HFFc6 (cell line): ENCODE results near the gene CEPT1. TPM values are rescaled to one million over a fixed set of nuclear protein-coding genes. Genes with fewer than 3 reads are reported as not detected.

ENCODE experiments used
- DNase-seq: peaks from one replicate; pipeline ENCODE4 v3.0.0-alpha.2; 2018
- H3K27ac Mint-ChIP-seq: 2 replicates; pipeline ENCODE4 v1.8.0; 2020; ENCODE audit warnings: mild to moderate bottlenecking, mixed read lengths
- H3K27me3 Mint-ChIP-seq: 2 replicates; pipeline ENCODE4 v1.8.0; 2021; ENCODE audit warnings: mild to moderate bottlenecking, moderate library complexity, mixed read lengths; ENCODE audit not compliant: insufficient read depth
- H3K36me3 Mint-ChIP-seq: 2 replicates; pipeline ENCODE4 v1.8.0; 2021; ENCODE audit warnings: low read depth, mixed read lengths
- H3K4me1 Mint-ChIP-seq: 2 replicates; pipeline ENCODE4 v1.8.0; 2020; ENCODE audit warnings: low read depth, mixed read lengths
- H3K4me3 Mint-ChIP-seq: 2 replicates; pipeline ENCODE4 v1.8.0; 2020; ENCODE audit warnings: mild to moderate bottlenecking, moderate library complexity, mixed read lengths
- H3K9me3 Mint-ChIP-seq: 2 replicates; pipeline ENCODE4 v1.8.0; 2020; ENCODE audit warnings: mild to moderate bottlenecking, mixed read lengths
- total RNA-seq, 6 experiments: library from RNA; stranded (reverse); fragmentation: NEBNext Ultra II Directional; extraction: Animal tissue kit (Norgen Biotek cat#: 25700); gene quantifications; 2 replicates in 1 of 6; 3 replicates in 5 of 6; pipeline ENCODE4 v1.2.3, GENCODE V29; 2021
- TF ChIP-seq, protein P1 (sequence below): fragments of 200-600 bp; sonication (generic); IDR thresholded peaks from 2 replicates; pipeline ENCODE4 v1.5.0; 2021; ENCODE audit warnings: antibody characterized with exemption, mild to moderate bottlenecking

CEPT1 gene
- total RNA-seq, 6 experiments from 2014 or later, result 26.5 to 38.9 (median 33.5) TPM

DNA sequence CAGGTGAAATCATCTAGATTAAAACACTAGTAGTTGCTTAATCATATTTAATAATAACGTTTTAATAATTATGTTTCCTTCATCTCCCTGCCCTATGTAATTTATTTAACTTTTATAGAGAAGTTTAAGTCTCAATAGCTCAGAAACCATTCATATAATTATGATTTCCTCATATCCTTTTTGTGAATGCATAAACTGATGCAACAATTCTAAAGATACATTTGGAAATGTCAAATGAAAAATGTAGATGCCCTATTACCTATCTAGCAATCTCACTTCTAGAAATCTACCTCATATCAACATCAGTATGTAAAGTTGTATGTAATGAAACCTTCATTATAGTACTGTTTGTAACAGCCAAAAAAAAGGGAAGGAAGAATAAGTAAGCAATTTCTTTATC, 10.6 kb upstream of the CEPT1 start:
- Mint-ChIP-seq H3K4me3 (no peak overlapping the region), H3K27ac (no peak overlapping the region), H3K4me1 (peaks cover 17% of the 10 kb centered on the region), H3K27me3 (no peaks in the 10 kb centered on the region), H3K9me3 (no peaks in the 10 kb centered on the region), H3K36me3 (peaks cover 29% of the 10 kb centered on the region)
- no peak for DNase-seq
- TF ChIP-seq, protein P1, sequence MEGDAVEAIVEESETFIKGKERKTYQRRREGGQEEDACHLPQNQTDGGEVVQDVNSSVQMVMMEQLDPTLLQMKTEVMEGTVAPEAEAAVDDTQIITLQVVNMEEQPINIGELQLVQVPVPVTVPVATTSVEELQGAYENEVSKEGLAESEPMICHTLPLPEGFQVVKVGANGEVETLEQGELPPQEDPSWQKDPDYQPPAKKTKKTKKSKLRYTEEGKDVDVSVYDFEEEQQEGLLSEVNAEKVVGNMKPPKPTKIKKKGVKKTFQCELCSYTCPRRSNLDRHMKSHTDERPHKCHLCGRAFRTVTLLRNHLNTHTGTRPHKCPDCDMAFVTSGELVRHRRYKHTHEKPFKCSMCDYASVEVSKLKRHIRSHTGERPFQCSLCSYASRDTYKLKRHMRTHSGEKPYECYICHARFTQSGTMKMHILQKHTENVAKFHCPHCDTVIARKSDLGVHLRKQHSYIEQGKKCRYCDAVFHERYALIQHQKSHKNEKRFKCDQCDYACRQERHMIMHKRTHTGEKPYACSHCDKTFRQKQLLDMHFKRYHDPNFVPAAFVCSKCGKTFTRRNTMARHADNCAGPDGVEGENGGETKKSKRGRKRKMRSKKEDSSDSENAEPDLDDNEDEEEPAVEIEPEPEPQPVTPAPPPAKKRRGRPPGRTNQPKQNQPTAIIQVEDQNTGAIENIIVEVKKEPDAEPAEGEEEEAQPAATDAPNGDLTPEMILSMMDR, result no peak

DNA sequence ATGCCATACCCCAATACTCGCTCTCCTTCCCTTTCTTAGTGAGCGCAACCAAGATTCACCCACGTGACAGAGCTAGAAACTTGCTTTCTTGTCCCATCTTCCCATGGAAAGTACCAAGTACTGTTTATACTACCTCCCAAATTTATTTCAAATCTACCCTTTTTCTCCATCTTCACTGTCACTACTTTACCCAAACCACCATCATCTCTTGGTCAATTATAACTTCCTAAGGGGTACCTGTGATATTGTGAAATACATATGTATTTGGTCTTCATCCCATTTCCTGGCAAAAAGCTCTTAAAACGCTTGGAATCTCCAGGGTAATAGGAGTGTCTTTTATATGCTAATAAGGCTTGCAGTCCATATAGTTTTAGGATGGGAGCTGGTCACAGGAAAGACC, 8.3 kb upstream of the CEPT1 start:
- no peak overlapping the region for H3K4me3 Mint-ChIP-seq
- H3K27ac Mint-ChIP-seq, result no peak overlapping the region
- TF ChIP-seq, protein P1, result no peak
- H3K4me1 Mint-ChIP-seq, result peaks cover 28% of the 10 kb centered on the region
- no peaks in the 10 kb centered on the region for H3K9me3 Mint-ChIP-seq
- H3K36me3 Mint-ChIP-seq, result peaks cover 29% of the 10 kb centered on the region
- no peak for DNase-seq
- no peaks in the 10 kb centered on the region for H3K27me3 Mint-ChIP-seq

DNA sequence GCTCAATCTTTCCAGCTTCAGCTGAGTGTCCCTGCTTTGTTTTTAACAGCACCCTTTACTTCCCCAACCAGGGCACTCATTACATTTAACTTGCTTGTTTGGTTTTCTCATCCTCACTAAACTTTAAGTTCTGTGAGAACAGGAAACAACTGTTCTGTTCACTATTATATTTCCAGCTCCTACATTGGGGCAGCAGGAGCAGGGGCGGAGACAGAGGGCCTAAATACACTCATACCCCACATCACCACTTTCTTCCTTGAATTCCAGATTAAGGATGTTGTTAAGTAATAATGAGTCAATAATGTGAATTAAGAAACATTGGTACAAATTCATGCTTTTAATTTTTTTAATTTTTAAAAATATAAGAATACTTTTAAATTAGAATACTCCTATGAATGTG, 6.2 kb upstream of the CEPT1 start:
- TF ChIP-seq, protein P1, result no peak
- Mint-ChIP-seq H3K4me3 (no peak overlapping the region), H3K9me3 (no peaks in the 10 kb centered on the region), H3K36me3 (peaks cover 21% of the 10 kb centered on the region), H3K27ac (peak overlapping the region; percentile 55; the same call in 1 of the 2 replicates), H3K4me1 (peaks cover 33% of the 10 kb centered on the region), H3K27me3 (no peaks in the 10 kb centered on the region)
- no peak for DNase-seq

DNA sequence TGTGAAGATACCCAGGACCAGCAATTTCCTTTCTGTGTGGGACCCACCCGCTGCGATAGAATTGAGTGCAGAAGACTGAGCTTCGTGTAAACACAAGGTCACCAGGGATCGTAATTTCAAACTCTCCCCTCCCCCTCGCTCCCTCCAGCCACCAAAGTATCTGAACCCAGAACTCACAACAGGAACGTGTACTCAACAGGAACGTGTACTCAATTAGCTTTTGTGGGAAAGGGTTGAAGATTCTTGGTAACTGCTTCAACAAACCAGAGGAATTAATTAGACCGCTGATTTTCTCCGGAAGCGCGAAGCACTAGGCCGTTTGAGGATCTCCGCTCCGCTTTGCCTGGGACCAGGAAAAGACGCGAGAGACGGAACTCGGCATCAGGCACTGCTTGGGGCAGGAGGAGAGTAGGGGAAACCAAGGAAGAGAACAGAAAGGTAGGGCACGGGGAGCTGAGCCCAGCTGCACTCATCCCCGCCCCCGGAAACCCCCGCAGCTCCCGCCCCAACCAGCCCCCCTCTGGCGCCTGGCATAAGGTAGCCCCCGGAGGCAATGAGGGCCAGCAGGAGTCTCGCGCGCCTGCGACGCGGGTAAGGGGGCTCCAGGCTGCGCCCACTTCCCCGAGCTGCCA, 583 bp upstream of the CEPT1 start:
- Mint-ChIP-seq H3K36me3 (peaks cover 14% of the 10 kb centered on the region), H3K4me3 (peak overlapping the region; percentile 99), H3K4me1 (peaks cover 58% of the 10 kb centered on the region), H3K27ac (peak overlapping the region; percentile 94), H3K9me3 (no peaks in the 10 kb centered on the region), H3K27me3 (peaks cover 2% of the 10 kb centered on the region; the same call in 1 of the 2 replicates)
- peak; percentile 38 for DNase-seq
- TF ChIP-seq, protein P1, result no peak

DNA sequence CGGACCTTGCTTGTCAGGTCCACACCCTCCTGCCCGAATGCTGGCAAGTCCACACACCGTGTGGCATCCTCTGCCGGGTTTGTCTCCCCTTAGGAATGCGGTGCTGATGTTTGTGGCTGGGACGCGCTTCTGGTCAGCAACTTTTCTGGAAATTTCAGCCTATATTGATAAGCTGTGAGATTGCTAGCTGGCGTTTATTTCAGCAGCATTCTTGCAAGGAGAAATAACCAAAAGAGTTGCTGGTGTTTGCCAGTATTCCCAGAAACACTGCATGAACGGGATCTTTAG, 601 bp downstream of the CEPT1 start:
- peaks cover 48% of the 10 kb centered on the region for H3K4me1 Mint-ChIP-seq
- TF ChIP-seq, protein P1, result no peak
- peak; percentile 57 for DNase-seq
- peak overlapping the region; percentile 94 for H3K27ac Mint-ChIP-seq
- H3K36me3 Mint-ChIP-seq, result peaks cover 12% of the 10 kb centered on the region
- H3K4me3 Mint-ChIP-seq, result peak overlapping the region; percentile 99
- peaks cover 2% of the 10 kb centered on the region; the same call in 1 of the 2 replicates for H3K27me3 Mint-ChIP-seq
- H3K9me3 Mint-ChIP-seq, result no peaks in the 10 kb centered on the region
